Stimulated activated naive CD8-positive, alpha-beta T cell treated with anti-CD3 and anti-CD28 coated beads, Interleukin-15, Interleukin-2, amounts not matched to agents 100 ng/mL and 50 ng/mL, for 24 hours (primary cell): ENCODE results near the gene SSR1.

Source experiments
- H3K27ac Mint-ChIP-seq: one replicate; pipeline ENCODE4 v1.8.0; 2021; ENCODE audit warnings: mild to moderate bottlenecking, mixed read lengths
- H3K27me3 Mint-ChIP-seq: one replicate; pipeline ENCODE4 v1.8.0; 2021; ENCODE audit warnings: mixed read lengths
- H3K36me3 Mint-ChIP-seq: one replicate; pipeline ENCODE4 v1.8.0; 2021; ENCODE audit warnings: low read depth, mixed read lengths
- H3K4me1 Mint-ChIP-seq: one replicate; pipeline ENCODE4 v1.8.0; 2021; ENCODE audit warnings: low read depth, mixed read lengths
- H3K4me3 Mint-ChIP-seq: one replicate; pipeline ENCODE4 v1.8.0; 2021; ENCODE audit warnings: mild to moderate bottlenecking, mixed read lengths
- H3K9me3 Mint-ChIP-seq: one replicate; pipeline ENCODE4 v1.8.0; 2021; ENCODE audit warnings: mixed read lengths

SSR1 gene

GRCh38 chr6:7235712-7236305 lies 77.2 kb downstream of the SSR1 start:
- H3K4me3 Mint-ChIP-seq, result no peak overlapping the region
- peaks cover 16% of the 10 kb centered on the region for H3K36me3 Mint-ChIP-seq

GRCh38 chr6:7234547-7234946 lies 78.5 kb downstream of the SSR1 start:
- Mint-ChIP-seq H3K36me3 (peaks cover 19% of the 10 kb centered on the region), H3K4me3 (no peak overlapping the region), H3K4me1 (peaks cover 27% of the 10 kb centered on the region), H3K9me3 (no peaks in the 10 kb centered on the region), H3K27ac (no peak overlapping the region), H3K27me3 (no peaks in the 10 kb centered on the region)

More at GRCh38 chr6:7235712-7236305, 77.2 kb downstream of the SSR1 start:
- Mint-ChIP-seq H3K4me1 (peaks cover 27% of the 10 kb centered on the region), H3K27me3 (no peaks in the 10 kb centered on the region), H3K9me3 (no peaks in the 10 kb centered on the region), H3K27ac (peak overlapping the region; percentile 53)

GRCh38 chr6:7232351-7232750 lies 80.6 kb downstream of the SSR1 start:
- H3K4me3 Mint-ChIP-seq, result no peak overlapping the region
- H3K27me3 Mint-ChIP-seq, result no peaks in the 10 kb centered on the region
- peaks cover 20% of the 10 kb centered on the region for H3K4me1 Mint-ChIP-seq
- peak overlapping the region; percentile 33 for H3K27ac Mint-ChIP-seq
- H3K9me3 Mint-ChIP-seq, result no peaks in the 10 kb centered on the region
- peaks cover 33% of the 10 kb centered on the region for H3K36me3 Mint-ChIP-seq

- H3K4me3 Mint-ChIP-seq, result no peak overlapping the region
- H3K9me3 Mint-ChIP-seq, result no peaks in the 10 kb centered on the region
- peaks cover 18% of the 10 kb centered on the region for H3K4me1 Mint-ChIP-seq
- H3K27ac Mint-ChIP-seq, result no peak overlapping the region
- peaks cover 42% of the 10 kb centered on the region for H3K36me3 Mint-ChIP-seq
- H3K27me3 Mint-ChIP-seq, result no peaks in the 10 kb centered on the region
Observed at GRCh38 chr6:7230956-7231713, 81.9 kb downstream of the SSR1 start.

GRCh38 chr6:7230327-7230691 lies 82.7 kb downstream of the SSR1 start:
- Mint-ChIP-seq H3K4me1 (peaks cover 11% of the 10 kb centered on the region), H3K27me3 (no peaks in the 10 kb centered on the region), H3K27ac (no peak overlapping the region), H3K4me3 (no peak overlapping the region), H3K9me3 (no peaks in the 10 kb centered on the region), H3K36me3 (peaks cover 42% of the 10 kb centered on the region)

GRCh38 chr6:7229376-7230326 lies 83.3 kb downstream of the SSR1 start:
- peaks cover 49% of the 10 kb centered on the region for H3K36me3 Mint-ChIP-seq
- peak overlapping the region; percentile 51 for H3K27ac Mint-ChIP-seq
- no peaks in the 10 kb centered on the region for H3K9me3 Mint-ChIP-seq
- H3K4me3 Mint-ChIP-seq, result no peak overlapping the region
- no peaks in the 10 kb centered on the region for H3K27me3 Mint-ChIP-seq
- H3K4me1 Mint-ChIP-seq, result peaks cover 8% of the 10 kb centered on the region

GRCh38 chr6:7228662-7229375 lies 84.2 kb downstream of the SSR1 start:
- Mint-ChIP-seq H3K27me3 (no peaks in the 10 kb centered on the region), H3K36me3 (peaks cover 55% of the 10 kb centered on the region), H3K9me3 (no peaks in the 10 kb centered on the region), H3K27ac (peak overlapping the region; percentile 51), H3K4me3 (no peak overlapping the region), H3K4me1 (peaks cover 7% of the 10 kb centered on the region)

- H3K27me3 Mint-ChIP-seq, result no peaks in the 10 kb centered on the region
- no peak overlapping the region for H3K27ac Mint-ChIP-seq
- H3K4me1 Mint-ChIP-seq, result peaks cover 6% of the 10 kb centered on the region
- H3K9me3 Mint-ChIP-seq, result no peaks in the 10 kb centered on the region
- no peak overlapping the region for H3K4me3 Mint-ChIP-seq
- peaks cover 73% of the 10 kb centered on the region for H3K36me3 Mint-ChIP-seq
Observed at GRCh38 chr6:7224731-7225130, 88.3 kb downstream of the SSR1 start.

- H3K9me3 Mint-ChIP-seq, result no peaks in the 10 kb centered on the region
- no peak overlapping the region for H3K27ac Mint-ChIP-seq
Observed at GRCh38 chr6:7222197-7222596, 90.8 kb downstream of the SSR1 start.

GRCh38 chr6:7219310-7219709 lies 93.7 kb downstream of the SSR1 start:
- no peaks in the 10 kb centered on the region for H3K9me3 Mint-ChIP-seq
- H3K4me3 Mint-ChIP-seq, result no peak overlapping the region
- peaks cover 12% of the 10 kb centered on the region for H3K4me1 Mint-ChIP-seq
- H3K36me3 Mint-ChIP-seq, result peaks cover 53% of the 10 kb centered on the region
- H3K27me3 Mint-ChIP-seq, result no peaks in the 10 kb centered on the region
- no peak overlapping the region for H3K27ac Mint-ChIP-seq

More at GRCh38 chr6:7222197-7222596, 90.8 kb downstream of the SSR1 start:
- Mint-ChIP-seq H3K36me3 (peaks cover 55% of the 10 kb centered on the region), H3K4me1 (peaks cover 12% of the 10 kb centered on the region), H3K4me3 (no peak overlapping the region), H3K27me3 (no peaks in the 10 kb centered on the region)

GRCh38 chr6:7218406-7218988 lies 94.5 kb downstream of the SSR1 start:
- Mint-ChIP-seq H3K27me3 (no peaks in the 10 kb centered on the region), H3K27ac (no peak overlapping the region), H3K4me1 (peaks cover 12% of the 10 kb centered on the region)

More at GRCh38 chr6:7218406-7218988, 94.5 kb downstream of the SSR1 start:
- peaks cover 52% of the 10 kb centered on the region for H3K36me3 Mint-ChIP-seq
- no peaks in the 10 kb centered on the region for H3K9me3 Mint-ChIP-seq
- H3K4me3 Mint-ChIP-seq, result no peak overlapping the region
